Spleen (tissue), 7 donors: ENCODE measurements around the gene GADL1.

Experiments used
- CTCF ChIP-seq, 11 experiments: fragments of 200-600 bp in 7 of 11; fragments of 450-650 bp in 4 of 11; sonication (generic) in 4 of 11; IDR thresholded peaks in 8 of 11; conservative IDR thresholded peaks in 3 of 11; 1 replicate in 7 of 11; 2 replicates in 4 of 11; pipeline versions ENCODE4 v1.4.0 to v1.8.0; 2016 to 2021; ENCODE audit warnings: antibody characterized with exemption in 11 of 11, inconsistent platforms in 4 of 11, mild to moderate bottlenecking in 1 of 11
- POLR2AphosphoS5 ChIP-seq, 3 donors: sonication (generic); formaldehyde crosslinking; IDR thresholded peaks; one replicate each; pipeline ENCODE4 v1.5.1; 2017; ENCODE audit warnings: antibody characterized with exemption in 3 of 3
- donor health status: DM: no; HTN: no; CAD: no; lungs with moderate emphysema.
- donor health status: DM: no; HTN: no; CAD: no.
- donor health status: DM: no; HTN: no; CAD: no.

- TF ChIP-seq CTCF (IDR thresholded peaks at IDR 0.05 in 8 of 11, conservative IDR thresholded peaks at IDR 0.05 in 3 of 11) = no peak
- TF ChIP-seq POLR2AphosphoS5 (IDR thresholded peaks at IDR 0.05) = no peak
Observed at GRCh38 chr3:30862004-30862403, 32.5 kb downstream of the GADL1 start.
